BJ (cell line): Measurements from ENCODE around the gene ADH1C. TPM values are rescaled to one million over a fixed set of nuclear protein-coding genes. Genes with fewer than 3 reads are reported as not detected.

Experiments
- CTCF ChIA-PET: fragments of 350-600 bp; formaldehyde crosslinking; extraction: SDS; loops from one replicate; lab custom pipeline; 2021; ENCODE audit warnings: antibody characterized with exemption, inconsistent platforms; lab: Yijun Ruan, JAX
- POLR2A ChIA-PET: fragments of 300-600 bp; sonication (Branson Sonifier 250); formaldehyde crosslinking; extraction: SDS; loops from one replicate; lab custom pipeline; 2021; ENCODE audit warnings: antibody characterized with exemption; lab: Charles Lee
- DNase-seq: peaks from one replicate; pipeline ENCODE4 v3.0.0-alpha.2; 2011; ENCODE audit warnings: low read depth
- H3K27me3 ChIP-seq: 2 replicates; pipeline ENCODE4 v1.6.0; 2011; ENCODE audit warnings: low read length; ENCODE audit not compliant: control insufficient read depth, insufficient read depth
- H3K36me3 ChIP-seq: 2 replicates; pipeline ENCODE4 v1.5.1; 2011; ENCODE audit warnings: low read length; ENCODE audit not compliant: control insufficient read depth, insufficient read depth
- H3K4me3 ChIP-seq: 2 replicates; pipeline ENCODE4 v1.5.1; 2011; ENCODE audit warnings: low read depth, mild to moderate bottlenecking, control low read depth, low read length
- polyA plus RNA-seq: library from polyadenylated mRNA; depleted of rRNA; stranded (reverse); fragments of >200 nt; gene quantifications from 2 replicates; pipeline ENCODE4 v1.2.3, GENCODE V29; 2011
- TF ChIP-seq, protein P1 (sequence below): IDR thresholded peaks from 2 replicates; pipeline ENCODE4 v1.5.1; 2011; ENCODE audit warnings: low read depth, mild to moderate bottlenecking, control low read depth, inconsistent platforms, low read length, moderate library complexity; ENCODE audit not compliant: insufficient read depth

Gene ADH1C
- polyA plus RNA-seq, 1 experiment, result 0.28 TPM

- no peaks in the 10 kb centered on the region for H3K27me3 ChIP-seq
- H3K36me3 ChIP-seq, result no peaks in the 10 kb centered on the region
- no peak overlapping the region for H3K4me3 ChIP-seq
- TF ChIP-seq, protein P1, sequence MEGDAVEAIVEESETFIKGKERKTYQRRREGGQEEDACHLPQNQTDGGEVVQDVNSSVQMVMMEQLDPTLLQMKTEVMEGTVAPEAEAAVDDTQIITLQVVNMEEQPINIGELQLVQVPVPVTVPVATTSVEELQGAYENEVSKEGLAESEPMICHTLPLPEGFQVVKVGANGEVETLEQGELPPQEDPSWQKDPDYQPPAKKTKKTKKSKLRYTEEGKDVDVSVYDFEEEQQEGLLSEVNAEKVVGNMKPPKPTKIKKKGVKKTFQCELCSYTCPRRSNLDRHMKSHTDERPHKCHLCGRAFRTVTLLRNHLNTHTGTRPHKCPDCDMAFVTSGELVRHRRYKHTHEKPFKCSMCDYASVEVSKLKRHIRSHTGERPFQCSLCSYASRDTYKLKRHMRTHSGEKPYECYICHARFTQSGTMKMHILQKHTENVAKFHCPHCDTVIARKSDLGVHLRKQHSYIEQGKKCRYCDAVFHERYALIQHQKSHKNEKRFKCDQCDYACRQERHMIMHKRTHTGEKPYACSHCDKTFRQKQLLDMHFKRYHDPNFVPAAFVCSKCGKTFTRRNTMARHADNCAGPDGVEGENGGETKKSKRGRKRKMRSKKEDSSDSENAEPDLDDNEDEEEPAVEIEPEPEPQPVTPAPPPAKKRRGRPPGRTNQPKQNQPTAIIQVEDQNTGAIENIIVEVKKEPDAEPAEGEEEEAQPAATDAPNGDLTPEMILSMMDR, result no peak
- ChIA-PET POLR2A (no interaction called here), CTCF (no interaction called here)
- no peak for DNase-seq
Measured at GRCh38 chr4:99317354-99317753, 35.2 kb downstream of the ADH1C start.

DNA sequence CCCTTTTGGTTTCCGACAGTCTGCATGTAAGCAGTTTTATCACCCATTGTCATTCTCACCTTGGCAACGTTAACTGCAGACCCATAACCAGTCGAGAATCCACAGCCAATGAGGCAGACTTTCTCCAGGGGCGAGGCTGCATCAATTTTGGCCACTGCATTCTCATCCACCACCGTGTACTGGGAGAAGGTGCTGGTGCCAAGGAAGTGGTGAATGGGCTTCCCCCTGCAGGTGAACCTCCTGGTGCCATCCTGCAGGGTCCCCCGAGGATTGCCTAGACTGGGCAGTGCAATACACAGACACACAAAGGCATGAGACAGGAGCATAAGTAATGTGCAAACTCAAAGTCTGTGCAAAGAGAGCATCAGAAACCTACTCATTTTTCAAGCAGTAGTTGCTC is 36.7 kb downstream of the ADH1C start:
- Histone ChIP-seq H3K27me3 (no peaks in the 10 kb centered on the region), H3K36me3 (no peaks in the 10 kb centered on the region), H3K4me3 (no peak overlapping the region)
- DNase-seq, result no peak
- POLR2A ChIA-PET, result no interaction called here
- TF ChIP-seq, protein P1, result no peak
- CTCF ChIA-PET, result no interaction called here

- ChIA-PET CTCF (no interaction called here), POLR2A (no interaction called here)
- H3K4me3 ChIP-seq, result no peak overlapping the region
- TF ChIP-seq, protein P1, result no peak
- H3K27me3 ChIP-seq, result no peaks in the 10 kb centered on the region
- no peak for DNase-seq
- no peaks in the 10 kb centered on the region for H3K36me3 ChIP-seq
Measured at GRCh38 chr4:99314211-99314610, 38.3 kb downstream of the ADH1C start.

- H3K27me3 ChIP-seq, result no peaks in the 10 kb centered on the region
- no peaks in the 10 kb centered on the region for H3K36me3 ChIP-seq
- CTCF ChIA-PET, result no interaction called here
- POLR2A ChIA-PET, result no interaction called here
- H3K4me3 ChIP-seq, result no peak overlapping the region
- TF ChIP-seq, protein P1, result no peak
- no peak for DNase-seq
Measured at GRCh38 chr4:99310389-99310788, 42.2 kb downstream of the ADH1C start.

DNA sequence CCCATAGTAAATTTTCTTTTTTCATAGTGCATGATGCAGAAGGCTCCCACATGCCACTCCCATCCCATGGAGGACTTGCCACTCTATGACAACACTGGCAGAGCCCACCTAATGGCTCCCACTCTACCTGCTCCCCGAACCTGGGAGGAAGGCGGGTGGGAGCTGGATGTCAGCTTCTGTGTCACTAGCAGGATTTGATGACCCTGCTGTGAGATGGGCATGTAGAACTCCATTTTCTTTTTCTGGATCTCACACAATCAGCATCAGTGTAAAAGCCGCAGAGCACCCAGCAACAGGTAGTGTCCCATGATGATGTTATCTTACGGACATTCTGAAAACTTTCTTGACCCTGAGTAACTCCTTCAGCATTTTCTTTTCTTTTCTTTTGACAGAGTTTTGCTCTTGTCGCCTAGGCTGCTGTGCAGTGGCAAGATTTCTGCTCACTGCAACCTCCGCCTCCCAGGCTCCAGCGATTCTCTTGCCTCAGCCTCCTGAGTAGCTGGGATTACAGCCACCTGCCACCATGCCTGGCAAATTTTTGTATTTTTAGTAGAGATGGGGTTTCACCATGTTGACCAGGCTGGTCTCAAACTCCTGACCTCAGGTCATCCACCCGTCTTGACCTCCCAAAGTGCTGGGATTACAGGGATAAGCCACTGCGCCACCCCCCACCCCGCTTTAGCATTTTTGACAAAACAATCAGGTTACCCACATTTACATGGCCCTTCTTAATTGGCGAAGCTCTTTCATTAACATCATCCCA is 46.7 kb downstream of the ADH1C start:
- Histone ChIP-seq H3K4me3 (no peak overlapping the region), H3K27me3 (no peaks in the 10 kb centered on the region), H3K36me3 (no peaks in the 10 kb centered on the region)
- DNase-seq, result no peak
- TF ChIP-seq, protein P1, result no peak
- CTCF ChIA-PET, result no interaction called here
- POLR2A ChIA-PET, result no interaction called here
